H1 (cell line): ENCODE results near the gene ATP6V1B1. TPM values are rescaled to one million over a fixed set of nuclear protein-coding genes. Genes with fewer than 3 reads are reported as not detected.

ENCODE experiments used
- BCL11A ChIP-seq, 2 experiments: IDR thresholded peaks; one replicate each; pipeline ENCODE4 v1.6.1; 2011; ENCODE audit warnings: low read depth in 2 of 2, low read length in 2 of 2, mild to moderate bottlenecking in 2 of 2
- CBX5 ChIP-seq: fragments of 300-800, 300-1000 bp; sonication (generic); IDR thresholded peaks from 2 replicates; pipeline ENCODE4 v1.7.1; 2016; ENCODE audit warnings: antibody characterized with exemption, low read length, low read depth
- CTBP2 ChIP-seq: IDR thresholded peaks from 2 replicates; pipeline ENCODE4 v1.7.0; 2011; ENCODE audit warnings: borderline replicate concordance, mild to moderate bottlenecking, moderate library complexity, mixed read lengths, low read length; ENCODE audit not compliant: insufficient read depth, insufficient read length
- GABPA ChIP-seq: IDR thresholded peaks from 2 replicates; pipeline ENCODE4 v1.6.1; 2011; ENCODE audit warnings: mild to moderate bottlenecking, low read length, moderate library complexity, borderline replicate concordance; ENCODE audit not compliant: insufficient read depth
- HDAC6 ChIP-seq: IDR thresholded peaks from one replicate; pipeline ENCODE4 v1.7.1; 2012; ENCODE audit warnings: low read depth, mild to moderate bottlenecking, inconsistent platforms, low read length, moderate library complexity
- JUN ChIP-seq: IDR thresholded peaks from 2 replicates; pipeline ENCODE4 v1.6.1; 2011; ENCODE audit warnings: low read depth, mild to moderate bottlenecking, improper control_type of control experiment, low read length
- NANOG ChIP-seq: IDR thresholded peaks from 2 replicates; pipeline ENCODE4 v1.6.1; 2011; ENCODE audit warnings: low read length, low read depth, mild to moderate bottlenecking, inconsistent platforms; ENCODE audit not compliant: insufficient read depth, poor library complexity, severe bottlenecking
- NRF1 ChIP-seq: IDR thresholded peaks from 2 replicates; pipeline ENCODE4 v1.6.1; 2011; ENCODE audit warnings: mild to moderate bottlenecking, low read depth, low read length, improper control_type of control experiment
- PHF8 ChIP-seq: fragments of 200-600 bp; sonication (generic); conservative IDR thresholded peaks from 2 replicates; pipeline ENCODE4 v1.7.1; 2012; ENCODE audit warnings: low read depth, mild to moderate bottlenecking, inconsistent platforms, low read length, moderate library complexity
- RBBP5 ChIP-seq: IDR thresholded peaks from 2 replicates; pipeline ENCODE4 v1.7.1; 2012; ENCODE audit warnings: low read depth, mild to moderate bottlenecking, inconsistent platforms, low read length, moderate library complexity, borderline replicate concordance
- RNF2 ChIP-seq: fragments of 200-900, 300-1000 bp; sonication (generic); IDR thresholded peaks from 2 replicates; pipeline ENCODE4 v1.7.1; 2016; ENCODE audit warnings: borderline replicate concordance, low read depth, mild to moderate bottlenecking, antibody characterized with exemption, low read length; ENCODE audit not compliant: poor library complexity, severe bottlenecking; ENCODE audit errors: missing control alignments
- RXRA ChIP-seq: IDR thresholded peaks from 2 replicates; pipeline ENCODE4 v1.6.1; 2011; ENCODE audit warnings: low read depth, mild to moderate bottlenecking, low read length, moderate library complexity; ENCODE audit not compliant: insufficient read depth
- SIN3A ChIP-seq, 2 experiments: IDR thresholded peaks in 1 of 2; conservative IDR thresholded peaks in 1 of 2; 2 replicates each; pipeline ENCODE4 v1.6.1; 2011 to 2012; ENCODE audit warnings: low read length in 2 of 2, improper control_type of control experiment in 1 of 2, low read depth in 1 of 2, mild to moderate bottlenecking in 1 of 2
- SIX5 ChIP-seq: IDR thresholded peaks from 2 replicates; pipeline ENCODE4 v1.6.1; 2011; ENCODE audit warnings: mild to moderate bottlenecking, low read depth, low read length
- SUZ12 ChIP-seq: fragments of 200-600 bp; sonication (generic); IDR thresholded peaks from 2 replicates; pipeline ENCODE4 v1.6.1; 2012; ENCODE audit warnings: mild to moderate bottlenecking, inconsistent platforms, low read length, moderate library complexity, mixed read lengths
- TAF7 ChIP-seq: optimal IDR thresholded peaks from 2 replicates; pipeline ENCODE3; 2011; ENCODE audit warnings: low read depth, mild to moderate bottlenecking, inconsistent platforms, low read length, moderate library complexity, borderline replicate concordance
- TBP ChIP-seq: IDR thresholded peaks from 2 replicates; pipeline ENCODE4 v1.6.1; 2011; ENCODE audit warnings: low read depth, low read length, improper control_type of control experiment
- TCF12 ChIP-seq: IDR thresholded peaks from 2 replicates; pipeline ENCODE4 v1.6.1; 2011; ENCODE audit warnings: low read depth, mild to moderate bottlenecking, low read length
- USF2 ChIP-seq: IDR thresholded peaks from 2 replicates; pipeline ENCODE4 v1.6.1; 2011; ENCODE audit warnings: low read length, improper control_type of control experiment
- polyA plus RNA-seq, 7 experiments: library from polyadenylated mRNA; depleted of rRNA in 3 of 7; stranded (reverse) in 5 of 7; unstranded in 2 of 7; fragments of >200 nt in 5 of 7; fragments of 200-250 nt in 2 of 7; gene quantifications; 1 replicate in 5 of 7; 2 replicates in 1 of 7; 4 replicates in 1 of 7; pipeline versions ENCODE4 v1.2.1 to v1.2.3, GENCODE V29; 2011 to 2013; ENCODE audit warnings: missing spikeins in 2 of 7, mixed read lengths in 2 of 7
- total RNA-seq: library from RNA; stranded (reverse); fragmentation: NEBNext Ultra II Directional; extraction: Animal tissue kit (Norgen Biotek cat#: 25700); gene quantifications from 2 replicates; pipeline ENCODE4 v1.2.1, GENCODE V29; 2021

Gene ATP6V1B1
- total and polyA plus RNA-seq, 2 of the 8 experiments (the other 6 are each of a cell fraction or from before 2014, with no cell fraction given) = not detected

GRCh38 chr2:70888923-70889715 lies 46.6 kb upstream of the ATP6V1B1 start (continued):
- TF ChIP-seq BCL11A (IDR thresholded peaks at IDR 0.05; ENCODE audit: low read depth in 2 of 2, low read length in 2 of 2) (no peak), RXRA (peak; percentile 86; the same call in 1 of the 2 replicates), SUZ12 (peak; percentile 100), NANOG (no peak), PHF8 (no peak), GABPA (no peak), RNF2 (peak; percentile 95), CTBP2 (peak; percentile 97), SIN3A (conservative IDR thresholded peaks at IDR 0.05 in 1 of 2, IDR thresholded peaks at IDR 0.05 in 1 of 2; ENCODE audit: low read depth in 1 of 2, low read length in 2 of 2) (no peak), USF2 (no peak), JUN (no peak), TCF12 (no peak), CBX5 (no peak), TBP (no peak), TAF7 (no peak), SIX5 (no peak), NRF1 (no peak), RBBP5 (no peak), HDAC6 (no peak)
